ENCODE results near the gene PHTF2. TPM values are rescaled to one million over a fixed set of nuclear protein-coding genes. Genes with fewer than 3 reads are reported as not detected.

PHTF2 gene
- total RNA-seq: 28.6 and 31.5 TPM in 2 replicates

GRCh38 chr7:77798394-77799077 lies at the start of gene PHTF2, which contains the start of gene TMEM60:
Gene PHTF2 (plus strand): TSS chr7:77798773.
Gene TMEM60 (minus strand): TSS chr7:77798434. CDS start chr7:77794373, 4,061 bp downstream.
- peak within 1 kb of the TSS; percentile 85 for H3K4me2 ChIP-seq (ENCODE audit: insufficient read depth, low read length)
- no peaks in the 10 kb centered on the region for H3K9me3 ChIP-seq (ENCODE audit: low read depth, low read length)
- TF ChIP-seq, protein P1, sequence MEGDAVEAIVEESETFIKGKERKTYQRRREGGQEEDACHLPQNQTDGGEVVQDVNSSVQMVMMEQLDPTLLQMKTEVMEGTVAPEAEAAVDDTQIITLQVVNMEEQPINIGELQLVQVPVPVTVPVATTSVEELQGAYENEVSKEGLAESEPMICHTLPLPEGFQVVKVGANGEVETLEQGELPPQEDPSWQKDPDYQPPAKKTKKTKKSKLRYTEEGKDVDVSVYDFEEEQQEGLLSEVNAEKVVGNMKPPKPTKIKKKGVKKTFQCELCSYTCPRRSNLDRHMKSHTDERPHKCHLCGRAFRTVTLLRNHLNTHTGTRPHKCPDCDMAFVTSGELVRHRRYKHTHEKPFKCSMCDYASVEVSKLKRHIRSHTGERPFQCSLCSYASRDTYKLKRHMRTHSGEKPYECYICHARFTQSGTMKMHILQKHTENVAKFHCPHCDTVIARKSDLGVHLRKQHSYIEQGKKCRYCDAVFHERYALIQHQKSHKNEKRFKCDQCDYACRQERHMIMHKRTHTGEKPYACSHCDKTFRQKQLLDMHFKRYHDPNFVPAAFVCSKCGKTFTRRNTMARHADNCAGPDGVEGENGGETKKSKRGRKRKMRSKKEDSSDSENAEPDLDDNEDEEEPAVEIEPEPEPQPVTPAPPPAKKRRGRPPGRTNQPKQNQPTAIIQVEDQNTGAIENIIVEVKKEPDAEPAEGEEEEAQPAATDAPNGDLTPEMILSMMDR (IDR thresholded peaks at IDR 0.05; ENCODE audit: extremely low read depth, low read depth, low read length): peak; percentile 37
- peaks cover 21% of the 10 kb centered on the region for H3K4me1 ChIP-seq (ENCODE audit: insufficient read depth, low read length)
- H3K79me2 ChIP-seq (ENCODE audit: insufficient read depth, low read length): peaks cover 89% of the 10 kb centered on the region
- H2AFZ ChIP-seq (ENCODE audit: low read length): peak within 1 kb of the TSS; percentile 86
- DNase-seq (ENCODE audit: insufficient read length, low spot score, missing footprints): peak; percentile 96
- no peaks in the 10 kb centered on the region for H3K36me3 ChIP-seq (ENCODE audit: insufficient read depth, low read length)
- no peaks in the 10 kb centered on the region for H4K20me1 ChIP-seq (ENCODE audit: insufficient read depth, low read length)
- H3K27ac ChIP-seq (ENCODE audit: low read depth, low read length): peak within 1 kb of the TSS; percentile 87
- H3K4me3 ChIP-seq (ENCODE audit: insufficient read depth, low read length): peak within 1 kb of the TSS; percentile 95
- no peaks in the 10 kb centered on the region for H3K27me3 ChIP-seq (ENCODE audit: insufficient read depth, low read length)

GRCh38 chr7:77752016-77752415 lies 46.6 kb upstream of the PHTF2 start:
- Histone ChIP-seq H3K9me3 (ENCODE audit: low read depth, low read length) (no peaks in the 10 kb centered on the region), H3K27me3 (ENCODE audit: insufficient read depth, low read length) (no peaks in the 10 kb centered on the region), H3K36me3 (ENCODE audit: insufficient read depth, low read length) (peaks cover 5% of the 10 kb centered on the region), H3K4me3 (ENCODE audit: insufficient read depth, low read length) (no peak overlapping the region), H3K27ac (ENCODE audit: low read depth, low read length) (no peak overlapping the region), H3K4me1 (ENCODE audit: insufficient read depth, low read length) (no peaks in the 10 kb centered on the region), H4K20me1 (ENCODE audit: insufficient read depth, low read length) (no peaks in the 10 kb centered on the region), H2AFZ (ENCODE audit: low read length) (no peak overlapping the region), H3K4me2 (ENCODE audit: insufficient read depth, low read length) (no peak overlapping the region), H3K79me2 (ENCODE audit: insufficient read depth, low read length) (peaks cover 28% of the 10 kb centered on the region)
- no peak for DNase-seq (ENCODE audit: insufficient read length, low spot score, missing footprints)
- TF ChIP-seq, protein P1 (IDR thresholded peaks at IDR 0.05; ENCODE audit: extremely low read depth, low read depth, low read length): no peak

DNA sequence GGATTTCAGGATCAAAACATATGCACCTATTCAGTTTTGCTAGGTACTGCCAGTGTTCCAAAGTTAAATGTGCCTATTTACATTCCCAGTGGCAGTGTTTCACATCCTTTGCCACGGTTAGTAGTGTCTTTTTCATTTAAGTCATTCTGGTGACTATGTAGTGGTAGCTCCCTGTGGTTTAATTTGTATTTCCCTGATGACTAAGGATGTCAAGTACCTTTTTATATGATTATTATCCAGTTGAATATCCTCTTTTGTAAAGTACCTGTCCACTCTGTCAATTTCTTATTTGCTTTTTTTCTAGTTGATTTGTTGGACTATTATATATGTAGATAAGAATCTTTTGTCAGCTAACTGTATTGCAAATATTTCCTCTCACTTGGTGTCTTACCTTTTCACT lies 45.4 kb upstream of the PHTF2 start:
- H3K79me2 ChIP-seq (ENCODE audit: insufficient read depth, low read length): peaks cover 29% of the 10 kb centered on the region
- H3K27ac ChIP-seq (ENCODE audit: low read depth, low read length): no peak overlapping the region
- H3K27me3 ChIP-seq (ENCODE audit: insufficient read depth, low read length): no peaks in the 10 kb centered on the region
- no peak overlapping the region for H2AFZ ChIP-seq (ENCODE audit: low read length)
- no peaks in the 10 kb centered on the region for H3K4me1 ChIP-seq (ENCODE audit: insufficient read depth, low read length)
- no peak overlapping the region for H3K4me2 ChIP-seq (ENCODE audit: insufficient read depth, low read length)
- no peak overlapping the region for H3K4me3 ChIP-seq (ENCODE audit: insufficient read depth, low read length)
- no peaks in the 10 kb centered on the region for H3K9me3 ChIP-seq (ENCODE audit: low read depth, low read length)
- peak; percentile 8 for DNase-seq (ENCODE audit: insufficient read length, low spot score, missing footprints)
- peaks cover 5% of the 10 kb centered on the region for H3K36me3 ChIP-seq (ENCODE audit: insufficient read depth, low read length)
- H4K20me1 ChIP-seq (ENCODE audit: insufficient read depth, low read length): no peaks in the 10 kb centered on the region
- TF ChIP-seq, protein P1 (IDR thresholded peaks at IDR 0.05; ENCODE audit: extremely low read depth, low read depth, low read length): no peak

DNA sequence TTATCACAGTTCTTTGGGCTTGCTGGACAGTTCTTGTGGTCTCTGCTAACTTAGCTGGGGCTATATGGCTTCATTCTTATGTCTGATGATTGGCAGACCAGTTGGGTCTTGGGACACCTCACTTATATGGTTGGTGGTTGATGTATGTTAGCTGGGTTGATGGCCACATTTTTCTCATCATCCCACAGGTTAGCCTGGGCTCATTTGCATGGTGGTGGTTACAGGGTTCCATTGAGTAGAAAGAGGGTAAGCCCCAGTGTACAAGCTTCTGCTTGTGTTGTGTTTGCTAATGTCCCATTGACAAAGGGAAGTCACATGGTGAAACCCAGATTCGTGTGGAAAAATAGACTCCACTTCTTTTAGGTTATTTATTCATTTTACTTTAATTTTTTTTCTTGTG lies 41.0 kb upstream of the PHTF2 start:
- Histone ChIP-seq H3K4me1 (ENCODE audit: insufficient read depth, low read length) (no peaks in the 10 kb centered on the region), H3K27ac (ENCODE audit: low read depth, low read length) (no peak overlapping the region), H4K20me1 (ENCODE audit: insufficient read depth, low read length) (no peaks in the 10 kb centered on the region), H3K9me3 (ENCODE audit: low read depth, low read length) (no peaks in the 10 kb centered on the region), H3K4me3 (ENCODE audit: insufficient read depth, low read length) (no peak overlapping the region), H3K27me3 (ENCODE audit: insufficient read depth, low read length) (no peaks in the 10 kb centered on the region), H3K79me2 (ENCODE audit: insufficient read depth, low read length) (peaks cover 40% of the 10 kb centered on the region), H3K4me2 (ENCODE audit: insufficient read depth, low read length) (no peak overlapping the region), H3K36me3 (ENCODE audit: insufficient read depth, low read length) (no peaks in the 10 kb centered on the region), H2AFZ (ENCODE audit: low read length) (no peak overlapping the region)
- TF ChIP-seq, protein P1 (IDR thresholded peaks at IDR 0.05; ENCODE audit: extremely low read depth, low read depth, low read length): no peak
- DNase-seq (ENCODE audit: insufficient read length, low spot score, missing footprints): no peak
